Measurements from ENCODE around the gene ANTKMT.

ANTKMT gene

GRCh38 chr16:715477-716199, 5.3 kb upstream of the ANTKMT start:
- peak in 1 of 2 experiments; percentile 23 for DNase-seq

GRCh38 chr16:716200-716568, 4.8 kb upstream of the ANTKMT start:
- DNase-seq, result no peak

GRCh38 chr16:716768-717325, 4.1 kb upstream of the ANTKMT start:
- DNase-seq, result no peak

GRCh38 chr16:717450-718245, 3.3 kb upstream of the ANTKMT start:
- DNase-seq, result no peak

- DNase-seq, result no peak
Observed at GRCh38 chr16:718389-718788, 2.6 kb upstream of the ANTKMT start.

- no peak for DNase-seq
Observed at GRCh38 chr16:718922-719321, 2.0 kb upstream of the ANTKMT start.

- DNase-seq, result no peak
Observed at GRCh38 chr16:719815-720446, 1.0 kb upstream of the ANTKMT start.

- peak; percentile 66 to 74 for DNase-seq
Observed at GRCh38 chr16:720447-720989, 428 bp upstream of the ANTKMT start.

- no peak for DNase-seq
Observed at GRCh38 chr16:721765-722540, 1.0 kb downstream of the ANTKMT start.

GRCh38 chr16:722835-723633, 2.1 kb downstream of the ANTKMT start:
- DNase-seq, result no peak

- DNase-seq, result no peak
Observed at GRCh38 chr16:723695-724094, 2.7 kb downstream of the ANTKMT start.

GRCh38 chr16:724188-725040, 3.5 kb downstream of the ANTKMT start:
- DNase-seq, result no peak

- DNase-seq, result no peak
Observed at GRCh38 chr16:725041-725376, 4.1 kb downstream of the ANTKMT start.

GRCh38 chr16:725463-726187, 4.7 kb downstream of the ANTKMT start:
- no peak for DNase-seq

- no peak for DNase-seq
Observed at GRCh38 chr16:726188-726437, 5.2 kb downstream of the ANTKMT start.

GRCh38 chr16:726438-727290, 5.7 kb downstream of the ANTKMT start, which contains the start of the genes CCDC78 and HAGHL:
TSS of gene CCDC78 (minus strand) at chr16:726443. CDS start at chr16:726367, 76 bp downstream.
TSS of gene HAGHL (plus strand) at chr16:727106. CDS start at chr16:727510, 404 bp downstream.
- DNase-seq, result peak; percentile 65 to 72

GRCh38 chr16:727291-727977, 6.5 kb downstream of the ANTKMT start:
- DNase-seq, result peak; percentile 36 to 37

- DNase-seq, result peak; percentile 64 to 72
Observed at GRCh38 chr16:728131-728889, 7.4 kb downstream of the ANTKMT start.
